Mesenchymal stem cell (in vitro differentiated cells and primary cell): ENCODE data around the gene HIVEP1.

ENCODE experiments used
- DNase-seq: peaks from one replicate; pipeline ENCODE4 v3.0.0-alpha.2; 2013
- H2AFZ ChIP-seq: one replicate; pipeline ENCODE4 v1.6.1; 2013; ENCODE audit warnings: low read depth, mild to moderate bottlenecking, control low read depth, inconsistent platforms, low read length, moderate library complexity
- H2AK5ac ChIP-seq: 2 replicates; pipeline ENCODE4 v1.6.1; 2013; ENCODE audit warnings: low read length, moderate library complexity, mild to moderate bottlenecking, inconsistent platforms; ENCODE audit not compliant: severe bottlenecking
- H2BK120ac ChIP-seq: one replicate; pipeline ENCODE4 v1.6.1; 2013; ENCODE audit warnings: low read depth, mild to moderate bottlenecking, inconsistent platforms, low read length, moderate library complexity
- H2BK12ac ChIP-seq, 2 experiments: one replicate each; pipeline ENCODE4 v1.6.1; 2013; ENCODE audit warnings: inconsistent platforms in 2 of 2, low read length in 2 of 2, mild to moderate bottlenecking in 2 of 2, moderate library complexity in 2 of 2, control low read depth in 1 of 2
- H2BK15ac ChIP-seq: one replicate; pipeline ENCODE4 v1.6.1; 2013; ENCODE audit warnings: mild to moderate bottlenecking, low read depth, inconsistent platforms; ENCODE audit not compliant: poor library complexity, severe bottlenecking
- H2BK5ac ChIP-seq: 2 replicates; pipeline ENCODE4 v1.6.1; 2013; ENCODE audit warnings: low read depth, mild to moderate bottlenecking, low read length, control low read depth, inconsistent platforms; ENCODE audit not compliant: poor library complexity, severe bottlenecking
- H3K14ac ChIP-seq, 2 experiments: one replicate each; pipeline ENCODE4 v1.6.1; 2013; ENCODE audit warnings: inconsistent platforms in 2 of 2, low read length in 2 of 2, control low read depth in 1 of 2, mild to moderate bottlenecking in 1 of 2, moderate library complexity in 1 of 2
- H3K18ac ChIP-seq, 2 experiments: one replicate each; pipeline ENCODE4 v1.6.1; 2013; ENCODE audit warnings: inconsistent platforms in 2 of 2, low read length in 2 of 2, control low read depth in 1 of 2, low read depth in 1 of 2, mild to moderate bottlenecking in 1 of 2
- H3K23ac ChIP-seq, 2 experiments: one replicate each; pipeline ENCODE4 v1.6.1; 2013; ENCODE audit warnings: inconsistent platforms in 2 of 2, low read length in 2 of 2, mild to moderate bottlenecking in 2 of 2, moderate library complexity in 2 of 2, control low read depth in 1 of 2
- H3K27ac ChIP-seq: 2 replicates; pipeline ENCODE4 v1.5.1; 2013; ENCODE audit warnings: mild to moderate bottlenecking, moderate library complexity, low read length, control low read depth, inconsistent platforms; ENCODE audit not compliant: poor library complexity, severe bottlenecking
- H3K27me3 ChIP-seq, 2 experiments: 2 replicates each; pipeline versions ENCODE4 v1.6.1 to v1.7.0; 2013; ENCODE audit warnings: low read length in 2 of 2, mild to moderate bottlenecking in 2 of 2, moderate library complexity in 2 of 2, control low read depth in 1 of 2, inconsistent platforms in 1 of 2; ENCODE audit not compliant: control insufficient read depth in 1 of 2, insufficient read depth in 1 of 2
- H3K36me3 ChIP-seq, 2 experiments: 2 replicates each; pipeline versions ENCODE4 v1.6.1 to v1.7.0; 2013; ENCODE audit warnings: low read length in 2 of 2, control low read depth in 1 of 2, inconsistent platforms in 1 of 2, low read depth in 1 of 2, mild to moderate bottlenecking in 1 of 2; ENCODE audit not compliant: insufficient read depth in 2 of 2, control insufficient read depth in 1 of 2
- H3K4ac ChIP-seq, 2 experiments: one replicate each; pipeline ENCODE4 v1.6.1; 2013; ENCODE audit warnings: inconsistent platforms in 2 of 2, low read length in 2 of 2, mild to moderate bottlenecking in 2 of 2, moderate library complexity in 2 of 2, control low read depth in 1 of 2, low read depth in 1 of 2
- H3K4me1 ChIP-seq: 2 replicates; pipeline ENCODE4 v1.6.1; 2013; ENCODE audit warnings: low read depth, low read length, control low read depth; ENCODE audit not compliant: control insufficient read depth, insufficient read depth
- H3K4me2 ChIP-seq: 2 replicates; pipeline ENCODE4 v1.6.1; 2013; ENCODE audit warnings: low read length, mild to moderate bottlenecking, inconsistent platforms; ENCODE audit not compliant: poor library complexity, severe bottlenecking
- H3K4me3 ChIP-seq, 2 experiments: 2 replicates each; pipeline versions ENCODE4 v1.5.1 to v1.7.0; 2013; ENCODE audit warnings: low read length in 2 of 2, mild to moderate bottlenecking in 2 of 2, control low read depth in 1 of 2, low read depth in 1 of 2; ENCODE audit not compliant: insufficient read depth in 1 of 2
- H3K79me1 ChIP-seq: replicated peaks from 2 replicates; pipeline ENCODE4 v1.6.1; 2013; ENCODE audit warnings: mild to moderate bottlenecking, control low read depth, low read length, inconsistent platforms; ENCODE audit not compliant: poor library complexity, severe bottlenecking
- H3K9ac ChIP-seq: 2 replicates; pipeline ENCODE4 v1.7.0; 2013; ENCODE audit warnings: mild to moderate bottlenecking, low read length, moderate library complexity
- H3K9me3 ChIP-seq: 2 replicates; pipeline ENCODE4 v1.7.0; 2013; ENCODE audit warnings: mild to moderate bottlenecking, low read length; ENCODE audit not compliant: control insufficient read depth
- H4K8ac ChIP-seq: one replicate; pipeline ENCODE4 v1.6.1; 2013; ENCODE audit warnings: inconsistent platforms, mild to moderate bottlenecking, low read length, moderate library complexity
- H4K91ac ChIP-seq: one replicate; pipeline ENCODE4 v1.6.1; 2013; ENCODE audit warnings: mild to moderate bottlenecking, low read length, inconsistent platforms
- WGBS: methylation state at CpG from one replicate; pipeline ENCODE4 v1.1.7; 2013; ENCODE audit warnings: mixed read lengths; 5-methylcytosine and 5-hydroxymethylcytosine counted together

The HIVEP1 gene

GRCh38 chr6:12026833-12027232 lies 14.7 kb downstream of the HIVEP1 start:
- Histone ChIP-seq H2AFZ (no peak overlapping the region), H3K27me3 (no peaks in the 10 kb centered on the region), H2BK5ac (no peak overlapping the region), H3K14ac (no peak overlapping the region), H3K4me1 (peaks cover 4% of the 10 kb centered on the region), H3K9ac (no peak overlapping the region), H3K18ac (no peak overlapping the region), H3K27ac (no peak overlapping the region), H3K9me3 (peaks cover 16% of the 10 kb centered on the region), H3K4me3 (no peak overlapping the region), H2BK12ac (no peak overlapping the region), H3K36me3 (peaks cover 17 to 47% of the 10 kb centered on the region in 2 experiments), H4K91ac (no peak overlapping the region), H2AK5ac (no peak overlapping the region), H3K79me1 (peaks cover 3% of the 10 kb centered on the region), H3K4ac (no peak overlapping the region), H4K8ac (no peak overlapping the region), H2BK15ac (no peak overlapping the region), H3K4me2 (no peak overlapping the region), H2BK120ac (no peak overlapping the region), H3K23ac (no peak overlapping the region)
- no peak for DNase-seq
- WGBS = no CpG with 5 or more reads among the region's 1 CpG

GRCh38 chr6:12028213-12028612 lies 16.1 kb downstream of the HIVEP1 start:
- Histone ChIP-seq H2AFZ (no peak overlapping the region), H2BK12ac (no peak overlapping the region), H3K14ac (no peak overlapping the region), H3K36me3 (peaks cover 17 to 41% of the 10 kb centered on the region in 2 experiments), H3K9me3 (peaks cover 16% of the 10 kb centered on the region), H3K18ac (no peak overlapping the region), H2BK120ac (no peak overlapping the region), H4K8ac (peak overlapping the region; percentile 27), H3K27me3 (no peaks in the 10 kb centered on the region), H3K27ac (no peak overlapping the region), H2BK15ac (no peak overlapping the region), H4K91ac (no peak overlapping the region), H3K23ac (no peak overlapping the region), H3K4me2 (no peak overlapping the region), H3K4me3 (no peak overlapping the region), H3K4ac (no peak overlapping the region), H3K4me1 (peaks cover 4% of the 10 kb centered on the region), H2BK5ac (no peak overlapping the region), H3K79me1 (peaks cover 3% of the 10 kb centered on the region), H3K9ac (no peak overlapping the region), H2AK5ac (peak overlapping the region; percentile 86)
- WGBS = 97% methylated on average over 4 of the region's 4 CpGs
- no peak for DNase-seq

- Histone ChIP-seq H3K4me3 (no peak overlapping the region), H3K4me2 (no peak overlapping the region), H4K8ac (no peak overlapping the region), H3K14ac (no peak overlapping the region), H2BK120ac (no peak overlapping the region), H2BK5ac (no peak overlapping the region), H3K79me1 (peaks cover 6% of the 10 kb centered on the region), H4K91ac (no peak overlapping the region), H3K27me3 (no peaks in the 10 kb centered on the region), H3K23ac (no peak overlapping the region), H3K18ac (no peak overlapping the region), H2BK15ac (no peak overlapping the region), H2BK12ac (no peak overlapping the region), H3K27ac (no peak overlapping the region), H3K4me1 (peaks cover 6% of the 10 kb centered on the region), H3K4ac (no peak overlapping the region), H3K36me3 (peaks cover 17 to 41% of the 10 kb centered on the region in 2 experiments), H3K9ac (no peak overlapping the region), H2AFZ (no peak overlapping the region), H3K9me3 (peaks cover 16% of the 10 kb centered on the region), H2AK5ac (no peak overlapping the region)
- no peak for DNase-seq
- 99% methylated on average over 4 of the region's 4 CpGs for WGBS
Observed at GRCh38 chr6:12029979-12030737, 18.0 kb downstream of the HIVEP1 start.

- Histone ChIP-seq H3K14ac (no peak overlapping the region), H2BK15ac (no peak overlapping the region), H3K4me2 (no peak overlapping the region), H3K36me3 (peaks cover 15 to 41% of the 10 kb centered on the region in 2 experiments), H2AK5ac (no peak overlapping the region), H3K4me1 (peaks cover 5% of the 10 kb centered on the region), H3K4me3 (no peak overlapping the region), H3K18ac (no peak overlapping the region), H3K27ac (no peak overlapping the region), H3K9me3 (peaks cover 16% of the 10 kb centered on the region), H3K23ac (no peak overlapping the region), H2AFZ (no peak overlapping the region), H3K27me3 (no peaks in the 10 kb centered on the region), H2BK120ac (no peak overlapping the region), H4K8ac (no peak overlapping the region), H3K79me1 (peaks cover 4% of the 10 kb centered on the region), H3K4ac (no peak overlapping the region), H4K91ac (no peak overlapping the region), H2BK12ac (no peak overlapping the region), H3K9ac (no peak overlapping the region), H2BK5ac (no peak overlapping the region)
- peak; percentile 24 for DNase-seq
- WGBS = 81% methylated on average over 2 of the region's 2 CpGs
Observed at GRCh38 chr6:12030993-12031550, 19.0 kb downstream of the HIVEP1 start.
